DND-41 (cell line): ENCODE results near the gene PUSL1.

ENCODE experiments used
- EZH2 ChIP-seq: IDR thresholded peaks from 3 replicates; pipeline ENCODE4 v1.6.1; 2012; ENCODE audit warnings: borderline replicate concordance, low read depth, mild to moderate bottlenecking, moderate library complexity, low read length, inconsistent platforms; ENCODE audit not compliant: severe bottlenecking
- TF ChIP-seq, protein P1 (sequence below): IDR thresholded peaks from 2 replicates; pipeline ENCODE4 v1.5.1; 2012; ENCODE audit warnings: borderline replicate concordance, low read length, moderate library complexity, mild to moderate bottlenecking; ENCODE audit not compliant: poor library complexity, severe bottlenecking; ENCODE audit errors: extremely low read depth

DNA sequence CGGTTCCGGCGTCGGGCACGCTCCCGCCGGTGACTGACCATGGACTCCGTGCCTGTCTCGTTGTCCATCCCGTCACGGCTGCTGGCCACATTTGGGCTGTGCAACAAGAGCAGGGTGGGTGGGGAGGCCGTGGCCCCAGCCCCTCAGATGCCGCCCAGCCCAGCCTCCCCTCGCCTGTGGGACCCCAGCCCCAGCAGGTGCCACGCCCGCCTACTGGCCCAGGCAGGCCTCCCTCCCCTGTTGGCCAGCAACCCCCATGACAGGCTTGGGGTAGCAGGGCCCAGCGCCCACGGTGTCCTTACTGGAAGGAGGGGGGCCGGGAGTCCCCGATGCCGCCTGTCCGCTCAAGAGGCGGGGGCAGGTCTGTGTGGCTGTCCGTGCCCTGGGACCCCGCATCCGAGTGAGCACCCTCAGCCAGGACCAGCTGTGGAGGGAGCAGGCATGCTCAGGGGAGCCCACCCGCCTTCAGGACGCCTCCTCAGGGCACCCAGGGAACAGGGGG, 33.7 kb downstream of the PUSL1 start:
- no peak for TF ChIP-seq EZH2
- TF ChIP-seq, protein P1, sequence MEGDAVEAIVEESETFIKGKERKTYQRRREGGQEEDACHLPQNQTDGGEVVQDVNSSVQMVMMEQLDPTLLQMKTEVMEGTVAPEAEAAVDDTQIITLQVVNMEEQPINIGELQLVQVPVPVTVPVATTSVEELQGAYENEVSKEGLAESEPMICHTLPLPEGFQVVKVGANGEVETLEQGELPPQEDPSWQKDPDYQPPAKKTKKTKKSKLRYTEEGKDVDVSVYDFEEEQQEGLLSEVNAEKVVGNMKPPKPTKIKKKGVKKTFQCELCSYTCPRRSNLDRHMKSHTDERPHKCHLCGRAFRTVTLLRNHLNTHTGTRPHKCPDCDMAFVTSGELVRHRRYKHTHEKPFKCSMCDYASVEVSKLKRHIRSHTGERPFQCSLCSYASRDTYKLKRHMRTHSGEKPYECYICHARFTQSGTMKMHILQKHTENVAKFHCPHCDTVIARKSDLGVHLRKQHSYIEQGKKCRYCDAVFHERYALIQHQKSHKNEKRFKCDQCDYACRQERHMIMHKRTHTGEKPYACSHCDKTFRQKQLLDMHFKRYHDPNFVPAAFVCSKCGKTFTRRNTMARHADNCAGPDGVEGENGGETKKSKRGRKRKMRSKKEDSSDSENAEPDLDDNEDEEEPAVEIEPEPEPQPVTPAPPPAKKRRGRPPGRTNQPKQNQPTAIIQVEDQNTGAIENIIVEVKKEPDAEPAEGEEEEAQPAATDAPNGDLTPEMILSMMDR, result no peak
